Measurements from ENCODE around the gene PTPN3.
A peak's percentile ranks its signal among the peaks of the same experiment; 100 is the strongest.
"Not testable (repeated sequence)": the region's sequence is repeated elsewhere in the genome, so short reads cannot be mapped to it uniquely, and the experiment has no call there.

The PTPN3 gene

DNA sequence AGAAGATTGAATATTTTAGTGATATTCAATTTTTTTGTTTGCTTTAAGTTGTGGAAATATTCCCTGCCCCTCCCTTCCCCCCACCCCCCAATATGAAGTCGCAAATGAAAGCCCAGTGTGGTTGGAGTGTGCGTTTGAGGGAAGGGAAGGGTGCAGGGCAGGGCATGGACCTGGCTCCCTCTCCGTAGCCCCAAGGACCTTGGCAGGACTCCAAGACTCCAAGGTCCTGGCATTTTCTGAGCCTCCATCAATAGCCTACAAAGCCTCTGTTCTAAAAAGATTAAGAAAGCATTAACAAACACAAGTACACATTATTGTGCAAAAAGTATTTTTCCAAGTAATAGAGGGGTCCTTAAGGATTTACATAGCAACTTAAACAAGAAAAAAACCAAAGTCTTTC, 38.8 kb upstream of the PTPN3 start:
- H3K27me3 Mint-ChIP-seq (ENCODE audit: low read depth): peaks cover 29% of the 10 kb centered on the region
- no peak overlapping the region for H3K4me3 Mint-ChIP-seq
- H3K27ac Mint-ChIP-seq: no peak overlapping the region
- H3K4me1 Mint-ChIP-seq: no peaks in the 10 kb centered on the region
- TF ChIP-seq, protein P1, sequence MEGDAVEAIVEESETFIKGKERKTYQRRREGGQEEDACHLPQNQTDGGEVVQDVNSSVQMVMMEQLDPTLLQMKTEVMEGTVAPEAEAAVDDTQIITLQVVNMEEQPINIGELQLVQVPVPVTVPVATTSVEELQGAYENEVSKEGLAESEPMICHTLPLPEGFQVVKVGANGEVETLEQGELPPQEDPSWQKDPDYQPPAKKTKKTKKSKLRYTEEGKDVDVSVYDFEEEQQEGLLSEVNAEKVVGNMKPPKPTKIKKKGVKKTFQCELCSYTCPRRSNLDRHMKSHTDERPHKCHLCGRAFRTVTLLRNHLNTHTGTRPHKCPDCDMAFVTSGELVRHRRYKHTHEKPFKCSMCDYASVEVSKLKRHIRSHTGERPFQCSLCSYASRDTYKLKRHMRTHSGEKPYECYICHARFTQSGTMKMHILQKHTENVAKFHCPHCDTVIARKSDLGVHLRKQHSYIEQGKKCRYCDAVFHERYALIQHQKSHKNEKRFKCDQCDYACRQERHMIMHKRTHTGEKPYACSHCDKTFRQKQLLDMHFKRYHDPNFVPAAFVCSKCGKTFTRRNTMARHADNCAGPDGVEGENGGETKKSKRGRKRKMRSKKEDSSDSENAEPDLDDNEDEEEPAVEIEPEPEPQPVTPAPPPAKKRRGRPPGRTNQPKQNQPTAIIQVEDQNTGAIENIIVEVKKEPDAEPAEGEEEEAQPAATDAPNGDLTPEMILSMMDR (IDR thresholded peaks at IDR 0.05; ENCODE audit: unreplicated experiment in 3 of 3): no peak
- peaks cover 3% of the 10 kb centered on the region for H3K36me3 Mint-ChIP-seq (ENCODE audit: low read depth)
- peaks cover 6% of the 10 kb centered on the region for H3K9me3 Mint-ChIP-seq

DNA sequence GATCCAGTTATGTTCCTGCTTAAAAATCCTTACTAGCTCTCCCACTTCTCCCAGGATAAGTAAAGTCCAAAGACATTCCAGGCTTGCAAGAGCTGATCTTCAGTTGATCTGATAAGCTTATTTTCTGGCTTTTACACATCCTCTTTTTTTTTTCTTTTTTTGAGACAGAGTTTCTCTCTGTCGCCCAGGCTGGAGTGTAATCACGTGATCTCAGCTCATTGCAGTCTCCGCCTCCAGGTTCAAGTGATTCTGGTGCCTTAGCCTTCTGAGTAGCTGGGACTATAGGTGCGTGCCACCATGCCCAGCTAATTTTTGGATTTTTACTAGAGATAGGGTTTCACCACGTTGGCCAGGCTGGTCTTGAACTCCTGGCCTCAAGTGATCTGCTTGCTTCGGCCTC, 37.3 kb upstream of the PTPN3 start:
- TF ChIP-seq, protein P1 (IDR thresholded peaks at IDR 0.05; ENCODE audit: unreplicated experiment in 3 of 3): no peak
- Mint-ChIP-seq H3K4me1 (no peaks in the 10 kb centered on the region), H3K9me3 (peaks cover 6% of the 10 kb centered on the region)

DNA sequence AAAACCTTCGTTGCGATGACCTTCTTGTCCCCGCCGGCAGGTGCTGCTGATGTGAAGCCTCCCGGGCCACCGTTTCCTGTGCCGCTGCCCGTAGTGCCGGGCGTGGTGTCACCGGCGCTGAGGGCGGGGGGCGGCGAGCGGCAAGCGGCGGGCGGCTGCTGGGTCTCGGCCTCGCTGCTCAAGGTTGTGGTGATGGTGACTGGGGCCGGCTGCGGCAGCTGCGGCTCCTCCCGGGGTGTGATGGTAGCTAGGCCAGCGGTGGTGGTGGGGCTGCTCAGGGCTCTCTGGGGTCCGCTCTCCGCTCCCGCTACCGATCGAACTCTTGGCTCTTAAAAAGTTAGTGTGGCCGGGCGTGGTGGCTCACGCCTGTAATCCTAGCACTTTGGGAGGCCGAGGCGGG, 36.0 kb upstream of the PTPN3 start:
- H3K4me3 Mint-ChIP-seq: no peak overlapping the region
- peaks cover 6% of the 10 kb centered on the region for H3K9me3 Mint-ChIP-seq
- H3K27ac Mint-ChIP-seq: no peak overlapping the region
- peaks cover 29% of the 10 kb centered on the region for H3K27me3 Mint-ChIP-seq (ENCODE audit: low read depth)
- peaks cover 3% of the 10 kb centered on the region for H3K36me3 Mint-ChIP-seq (ENCODE audit: low read depth)
- no peaks in the 10 kb centered on the region for H3K4me1 Mint-ChIP-seq
- TF ChIP-seq, protein P1 (IDR thresholded peaks at IDR 0.05; ENCODE audit: unreplicated experiment in 3 of 3): no peak

More for the DNA sequence above, 37.3 kb upstream of the PTPN3 start:
- Mint-ChIP-seq H3K36me3 (ENCODE audit: low read depth) (peaks cover 3% of the 10 kb centered on the region), H3K4me3 (no peak overlapping the region), H3K27ac (no peak overlapping the region), H3K27me3 (ENCODE audit: low read depth) (peaks cover 32% of the 10 kb centered on the region)

DNA sequence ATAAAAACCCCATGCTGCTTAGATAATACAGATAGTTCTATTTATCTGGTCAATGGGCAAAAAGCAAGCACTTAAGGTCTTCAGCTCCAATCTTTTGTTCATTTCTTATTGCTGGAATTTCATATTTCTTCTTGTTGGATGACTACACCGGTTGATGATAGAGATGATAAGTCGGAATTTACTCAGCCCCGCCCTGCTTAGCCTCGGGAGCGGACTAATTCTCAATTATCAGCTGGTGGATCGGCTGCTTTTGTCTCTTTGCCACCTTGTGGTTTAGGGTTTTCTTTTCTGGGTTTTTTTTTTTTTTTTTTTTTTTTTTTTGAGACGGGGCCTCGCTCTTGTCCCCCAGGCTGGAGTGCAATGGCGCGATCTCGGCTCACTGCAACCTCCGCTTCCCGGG, 34.5 kb upstream of the PTPN3 start:
- H3K27ac Mint-ChIP-seq; H3K9me3 Mint-ChIP-seq; H3K4me3 Mint-ChIP-seq; H3K36me3 Mint-ChIP-seq (ENCODE audit: low read depth); H3K4me1 Mint-ChIP-seq: not testable (repeated sequence)
- peaks cover 26% of the 10 kb centered on the region for H3K27me3 Mint-ChIP-seq (ENCODE audit: low read depth)

DNA sequence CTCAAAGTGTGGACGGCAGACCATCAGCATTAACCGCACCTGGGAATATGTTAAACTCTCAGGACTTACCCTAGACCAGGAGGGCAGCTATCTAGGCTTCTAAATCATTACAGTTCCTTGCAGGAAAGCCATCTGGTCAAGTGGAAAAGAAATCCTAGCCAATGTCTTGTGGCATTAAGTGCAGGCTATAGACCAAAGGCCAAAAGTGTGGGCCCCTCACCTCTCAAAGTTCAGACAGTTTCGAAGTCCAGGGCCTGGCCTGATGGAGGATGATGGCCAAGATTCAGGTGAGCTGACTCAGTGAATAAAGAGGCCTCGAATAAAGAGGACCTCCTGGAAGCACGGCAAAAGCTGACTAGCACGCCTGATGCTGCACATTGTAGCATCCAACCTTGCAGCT, 24.0 kb upstream of the PTPN3 start:
- Mint-ChIP-seq H3K27me3 (ENCODE audit: low read depth) (peaks cover 6% of the 10 kb centered on the region), H3K4me3 (no peak overlapping the region), H3K27ac (no peak overlapping the region), H3K36me3 (ENCODE audit: low read depth) (no peaks in the 10 kb centered on the region), H3K4me1 (no peaks in the 10 kb centered on the region), H3K9me3 (no peaks in the 10 kb centered on the region)
- TF ChIP-seq, protein P1 (IDR thresholded peaks at IDR 0.05; ENCODE audit: unreplicated experiment in 3 of 3): no peak

DNA sequence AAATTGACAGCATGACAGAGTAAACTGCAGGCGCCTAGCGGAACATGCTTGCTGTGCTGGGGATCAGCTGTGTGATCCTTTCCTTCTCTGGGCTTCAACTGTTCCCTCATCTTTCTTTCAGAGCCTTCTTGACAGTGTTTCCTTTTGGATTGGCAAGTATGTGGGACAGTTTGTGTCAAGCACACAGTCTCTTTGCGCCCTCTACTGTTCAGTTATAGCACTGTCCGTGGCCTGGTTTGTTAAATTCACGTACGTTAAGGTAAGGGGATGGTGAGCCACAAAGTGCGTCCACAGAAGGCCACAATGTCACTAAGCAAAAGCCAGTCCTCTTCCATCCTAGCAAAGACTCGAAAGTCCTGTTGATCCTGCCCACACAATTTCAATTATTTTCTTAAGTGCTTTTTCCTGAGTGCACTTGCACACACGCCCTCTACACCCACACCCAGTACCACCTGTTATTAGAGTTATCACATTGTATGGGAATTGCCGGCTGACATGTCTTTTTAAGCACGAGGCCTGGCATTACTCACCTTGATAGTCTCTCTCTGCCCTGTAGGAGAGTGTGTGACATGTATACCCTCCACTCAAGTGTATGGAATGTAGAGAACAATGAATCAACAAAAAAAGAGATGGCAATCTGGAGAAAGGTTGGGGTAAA, 22.5 kb upstream of the PTPN3 start:
- Mint-ChIP-seq H3K27ac (no peak overlapping the region), H3K27me3 (ENCODE audit: low read depth) (peaks cover 11% of the 10 kb centered on the region), H3K4me3 (no peak overlapping the region), H3K9me3 (no peaks in the 10 kb centered on the region), H3K4me1 (no peaks in the 10 kb centered on the region), H3K36me3 (ENCODE audit: low read depth) (no peaks in the 10 kb centered on the region)
- TF ChIP-seq, protein P1 (IDR thresholded peaks at IDR 0.05; ENCODE audit: unreplicated experiment in 3 of 3): peak; percentile 86 to 89 (median 86)
